HG03571 (cell line): ENCODE results near the gene ST6GALNAC2.
"Not testable (repeated sequence)": the region's sequence is repeated elsewhere in the genome, so short reads cannot be mapped to it uniquely, and the experiment has no call there.

Experiments
- ATAC-seq: cut with Tn5 transposase; IDR thresholded peaks from one replicate; pipeline ENCODE4 v1.9.1; 2021; ENCODE audit not compliant: unreplicated experiment

Gene ST6GALNAC2

DNA sequence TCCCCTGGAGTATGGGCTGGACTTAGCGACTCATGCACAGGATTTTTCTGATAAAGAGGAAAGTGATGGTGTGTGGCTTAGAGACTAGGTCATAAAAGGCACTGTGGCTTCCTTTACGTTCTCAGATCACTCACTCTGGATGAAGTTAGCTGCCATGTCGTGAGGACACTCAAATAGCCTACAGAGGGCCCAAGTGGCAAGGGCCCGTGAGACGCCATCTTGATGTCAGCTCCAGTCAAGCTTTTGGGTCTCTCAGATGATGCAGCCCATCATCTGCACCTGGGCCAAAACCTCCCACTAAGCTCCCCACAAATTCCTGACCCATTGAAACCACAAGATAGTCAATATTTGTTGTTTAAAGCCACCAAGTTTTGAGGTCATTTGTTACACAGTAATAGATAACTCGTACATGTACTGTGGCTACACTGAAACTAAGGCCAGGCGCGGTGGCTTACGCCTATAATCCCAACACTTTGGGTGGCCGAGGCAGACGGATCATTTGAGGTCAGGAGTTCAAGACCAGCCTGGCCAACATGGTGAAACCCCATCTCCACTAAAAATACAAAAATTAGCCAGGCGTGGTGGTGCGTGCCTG lies 14.7 kb downstream of the ST6GALNAC2 start:
- no peak for ATAC-seq

- no peak for ATAC-seq
Observed at GRCh38 chr17:76570457-76570856, 15.2 kb downstream of the ST6GALNAC2 start.

DNA sequence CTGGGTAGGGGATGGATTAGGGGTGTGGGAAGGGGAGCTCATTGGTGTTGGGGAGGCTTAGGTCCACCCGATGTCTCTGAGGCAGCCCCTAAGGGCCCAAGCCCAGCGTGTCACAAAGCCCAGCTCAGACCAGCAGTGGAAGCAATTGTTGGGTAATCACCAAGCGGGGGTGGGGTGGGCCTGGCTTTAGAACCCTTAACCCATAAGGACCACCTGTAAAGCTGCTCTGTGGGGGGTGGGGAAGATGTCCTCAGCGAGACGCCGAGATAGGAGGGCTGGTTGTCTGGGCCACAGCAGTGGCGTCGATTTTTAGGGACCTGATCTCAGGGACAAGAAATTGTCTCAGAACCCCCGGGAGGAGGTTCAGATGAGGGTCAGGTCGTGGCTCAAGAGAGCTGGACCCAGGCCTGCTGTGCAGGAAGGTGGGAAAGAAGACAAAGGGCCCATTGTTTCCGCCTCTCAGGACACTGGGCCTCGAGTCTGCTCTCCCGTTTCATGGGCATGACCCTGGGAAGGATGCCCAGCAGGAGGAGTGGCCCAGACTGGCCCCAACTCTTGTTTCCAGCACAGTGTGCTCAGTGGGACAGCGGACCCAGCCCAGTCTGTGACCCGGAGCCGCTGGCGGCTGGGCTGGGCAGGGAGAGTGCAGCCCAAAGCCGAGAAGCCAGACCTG lies 15.9 kb downstream of the ST6GALNAC2 start:
- ATAC-seq: no peak

GRCh38 chr17:76568811-76569221 lies 16.8 kb downstream of the ST6GALNAC2 start:
- ATAC-seq: no peak

- ATAC-seq: no peak
Observed at GRCh38 chr17:76567634-76568432, 17.8 kb downstream of the ST6GALNAC2 start.

DNA sequence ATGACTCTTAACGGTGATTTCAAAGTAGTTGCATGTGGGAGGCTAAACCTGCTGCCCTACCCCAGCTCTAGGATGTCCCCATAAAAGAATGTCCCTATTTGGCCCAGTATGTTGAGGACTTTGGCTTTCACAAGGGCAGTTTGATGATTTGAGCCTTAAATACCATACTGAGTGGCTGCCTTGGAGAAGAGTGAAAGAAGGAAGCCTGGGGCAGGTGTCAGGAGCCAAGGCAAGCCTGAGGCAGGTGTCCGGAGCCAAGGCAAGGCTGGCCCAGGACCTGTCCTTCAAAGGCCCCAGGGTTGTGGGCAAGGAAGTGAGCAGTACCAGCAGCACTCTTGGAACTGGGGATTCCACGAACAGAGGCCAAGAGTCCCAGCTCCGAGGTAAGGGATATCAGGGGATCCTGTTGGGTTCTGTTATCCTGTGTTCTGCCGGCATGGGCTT lies 18.6 kb downstream of the ST6GALNAC2 start:
- ATAC-seq: no peak

GRCh38 chr17:76566613-76566943 lies 19.1 kb downstream of the ST6GALNAC2 start:
- no peak for ATAC-seq

- no peak for ATAC-seq
Observed at GRCh38 chr17:76565728-76566612, 19.7 kb downstream of the ST6GALNAC2 start.

- ATAC-seq: not testable (repeated sequence)
Observed at GRCh38 chr17:76564991-76565727, 20.5 kb downstream of the ST6GALNAC2 start.

- ATAC-seq: not testable (repeated sequence)
Observed at GRCh38 chr17:76563359-76563758, 22.3 kb downstream of the ST6GALNAC2 start.

DNA sequence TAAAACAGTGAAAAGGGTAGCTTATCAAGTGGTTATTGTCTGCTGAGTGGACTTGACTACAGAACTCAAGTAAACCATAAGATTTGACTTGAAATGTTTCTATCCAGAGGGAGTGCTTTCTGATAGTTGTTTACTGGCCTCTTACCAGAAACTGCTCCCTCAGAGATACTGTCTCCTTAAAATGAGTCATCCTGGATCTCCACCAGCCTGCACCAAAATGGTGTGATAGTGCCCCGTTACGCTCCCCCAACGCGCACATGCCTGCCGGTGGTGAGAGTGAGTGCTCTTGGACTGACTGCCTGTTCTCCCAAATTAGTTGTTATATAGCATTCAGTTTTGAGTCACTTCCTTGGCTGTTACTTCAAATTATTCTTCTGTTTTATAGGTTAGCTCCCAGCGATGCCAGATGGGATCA lies 22.9 kb downstream of the ST6GALNAC2 start:
- no peak for ATAC-seq

DNA sequence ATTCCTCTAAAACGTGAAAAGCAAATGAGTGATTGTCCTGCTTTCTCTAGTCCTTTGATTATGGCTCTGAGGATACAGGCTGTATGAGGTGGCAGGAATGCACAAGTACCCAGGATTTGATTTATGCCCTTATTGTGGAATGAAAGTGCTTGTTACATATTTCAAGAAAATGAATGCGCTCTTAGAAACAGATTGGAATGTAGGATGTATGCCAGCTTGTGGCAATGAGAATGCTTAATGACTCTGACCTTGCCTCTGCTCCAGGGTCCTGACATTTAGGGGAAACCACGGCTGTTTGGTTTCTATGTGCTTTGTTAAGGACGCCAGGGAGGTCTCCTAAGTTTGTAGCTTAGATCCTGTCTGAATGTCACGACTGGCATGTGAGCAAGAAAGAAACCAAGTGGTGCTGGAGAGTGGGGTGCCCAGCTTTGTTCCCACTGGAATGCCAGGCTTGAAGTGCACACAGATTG lies 23.8 kb downstream of the ST6GALNAC2 start:
- ATAC-seq: no peak

- ATAC-seq: no peak
Observed at GRCh38 chr17:76561332-76561731, 24.3 kb downstream of the ST6GALNAC2 start.

GRCh38 chr17:76560877-76561221 lies 24.8 kb downstream of the ST6GALNAC2 start:
- ATAC-seq: no peak

DNA sequence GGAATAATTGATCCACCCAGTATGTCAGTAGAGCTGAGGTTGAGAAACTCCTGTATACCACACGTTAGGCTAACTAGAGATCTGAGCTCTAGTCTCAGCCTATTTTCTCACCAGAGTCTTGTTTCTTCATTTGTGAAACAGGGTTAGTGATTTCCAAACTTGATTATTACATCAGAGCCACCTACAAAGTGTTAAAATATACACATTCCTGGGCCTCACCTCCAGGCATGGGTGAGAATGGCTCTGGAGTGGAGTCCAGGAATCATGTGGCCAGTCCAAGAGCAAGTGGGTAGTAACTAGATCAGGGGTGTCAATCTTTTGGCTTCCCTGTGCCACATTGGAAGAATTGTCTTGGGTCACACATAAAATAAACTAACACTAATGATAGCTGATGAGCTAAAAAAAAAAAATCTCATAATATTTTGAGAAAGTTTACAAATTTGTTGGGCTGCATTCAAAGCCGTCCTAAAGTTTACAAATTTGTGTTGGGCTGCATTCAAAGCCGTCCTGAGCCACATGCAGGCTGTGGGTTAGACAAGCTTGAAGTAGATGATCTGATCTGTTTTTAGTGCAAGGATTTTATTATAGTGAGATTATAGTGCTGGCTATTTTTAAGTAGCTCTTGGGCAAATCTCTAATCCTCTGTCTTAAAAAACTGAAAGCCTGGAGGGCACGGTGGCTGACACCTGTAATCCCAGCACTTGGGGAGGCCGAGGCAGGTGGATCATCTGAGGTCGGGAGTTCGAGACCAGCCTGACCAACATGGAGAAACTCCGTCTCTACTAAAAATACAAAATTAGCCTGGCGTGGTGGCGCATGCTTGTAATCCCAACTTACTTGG lies 25.4 kb downstream of the ST6GALNAC2 start:
- ATAC-seq: no peak

DNA sequence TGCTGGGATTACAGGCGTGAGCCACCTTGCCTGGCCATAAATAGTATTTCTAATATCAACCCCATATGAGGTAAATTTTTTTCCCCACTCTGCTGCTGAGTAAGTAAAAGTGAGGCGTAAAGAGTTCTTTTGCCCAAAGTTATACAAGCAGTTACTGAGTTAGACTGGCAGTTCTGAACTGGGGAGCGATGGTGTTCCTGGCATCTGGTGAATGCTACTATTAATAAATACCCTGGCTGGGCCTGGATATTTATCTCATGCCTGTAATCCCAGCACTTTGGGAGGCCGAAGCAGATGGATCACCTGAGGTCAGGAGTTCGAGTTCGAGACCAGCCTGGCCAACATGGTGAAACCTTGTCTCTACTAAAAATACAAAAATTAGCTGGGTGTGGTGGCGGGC lies 26.2 kb downstream of the ST6GALNAC2 start:
- not testable (repeated sequence) for ATAC-seq

DNA sequence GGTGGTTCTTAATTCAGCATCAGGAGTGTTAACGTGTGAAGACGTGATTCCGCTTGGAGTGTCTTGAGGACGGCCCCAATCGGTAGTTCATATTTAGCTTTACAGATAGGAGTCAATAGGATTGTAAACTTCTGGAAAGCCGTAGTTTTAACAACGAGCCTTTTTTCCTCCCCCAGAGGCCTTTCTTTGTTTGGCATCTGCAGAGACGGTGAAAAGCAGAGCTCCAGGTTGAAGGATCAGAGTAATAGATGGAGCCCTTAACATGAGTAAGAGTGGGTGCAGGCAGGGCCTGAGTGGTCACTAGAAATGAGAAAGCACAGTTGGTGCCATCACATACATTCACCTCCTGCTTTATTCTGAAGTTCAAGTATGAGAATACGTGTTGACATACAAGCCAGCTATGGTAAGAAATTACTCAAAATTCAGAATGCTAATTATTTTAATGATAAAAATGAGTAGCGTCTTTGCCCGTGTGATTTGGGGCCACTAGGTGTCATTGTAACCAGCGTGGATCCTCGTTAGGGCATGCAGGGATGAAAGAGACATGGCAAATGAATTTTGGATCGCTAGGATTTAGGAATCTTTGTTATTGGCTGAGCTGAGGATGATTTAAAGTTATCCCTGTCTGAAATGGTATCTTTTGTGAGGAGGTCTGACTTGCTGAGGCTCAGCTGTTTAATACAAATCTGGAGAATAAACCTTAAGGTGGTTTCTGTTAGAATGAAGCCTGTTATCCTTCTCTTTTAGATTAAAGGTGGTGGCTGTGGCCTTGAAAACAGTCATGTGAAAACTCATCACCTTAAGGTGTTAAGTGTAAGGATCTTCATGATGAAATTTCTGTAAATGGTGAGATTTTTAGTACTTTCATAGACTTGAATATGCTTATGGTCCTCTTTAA lies 27.2 kb downstream of the ST6GALNAC2 start:
- no peak for ATAC-seq
